HepG2 (cell line): Measurements from ENCODE around the gene C18orf54.

Source experiments
- CREM ChIP-seq, 2 experiments: sonication (generic) in 1 of 2; formaldehyde crosslinking in 1 of 2; IDR thresholded peaks; 2 replicates each; pipeline versions ENCODE4 v1.4.0 to v1.6.1; 2016 to 2020; ENCODE audit warnings: antibody characterized with exemption in 1 of 2, mild to moderate bottlenecking in 1 of 2, missing genetic modification reagents in 1 of 2
- HMGA1 ChIP-seq: sonication (generic); formaldehyde crosslinking; conservative IDR thresholded peaks from 2 replicates; pipeline ENCODE4 v1.4.0; 2020; ENCODE audit warnings: missing genetic modification reagents
- RBAK ChIP-seq: sonication (generic); formaldehyde crosslinking; IDR thresholded peaks from 2 replicates; pipeline ENCODE4 v1.5.1; 2020; ENCODE audit warnings: mild to moderate bottlenecking, missing genetic modification reagents
- SMC3 ChIP-seq: IDR thresholded peaks from 2 replicates; pipeline ENCODE4 v1.6.1; 2011; ENCODE audit warnings: low read length, improper control_type of control experiment
- YY1 ChIP-seq: IDR thresholded peaks from 2 replicates; pipeline ENCODE4 v1.6.1; 2011; ENCODE audit warnings: low read length, low read depth, moderate library complexity, mild to moderate bottlenecking; ENCODE audit not compliant: insufficient read depth, insufficient replicate concordance
- ZKSCAN8 ChIP-seq: IDR thresholded peaks from 2 replicates; pipeline ENCODE4 v1.6.1; 2016; ENCODE audit warnings: borderline replicate concordance, missing genetic modification reagents, missing compliant biosample characterization
- ZNF124 ChIP-seq: sonication (generic); formaldehyde crosslinking; IDR thresholded peaks from 2 replicates; pipeline ENCODE4 v1.4.0; 2020; ENCODE audit warnings: missing genetic modification reagents
- ZNF446 ChIP-seq: sonication (generic); formaldehyde crosslinking; IDR thresholded peaks from 2 replicates; pipeline ENCODE4 v1.5.0; 2020; ENCODE audit warnings: mild to moderate bottlenecking, missing genetic modification reagents
- ZNF660 ChIP-seq: sonication (generic); formaldehyde crosslinking; IDR thresholded peaks from 2 replicates; pipeline ENCODE4 v1.5.1; 2020; ENCODE audit warnings: mild to moderate bottlenecking, low read depth, missing genetic modification reagents, borderline replicate concordance
- TF ChIP-seq, protein P1 (sequence below): sonication (generic); formaldehyde crosslinking; IDR thresholded peaks from 2 replicates; pipeline ENCODE4 v1.5.0; 2020; ENCODE audit warnings: missing genetic modification reagents
- TF ChIP-seq, protein P2 (sequence below): sonication (generic); formaldehyde crosslinking; IDR thresholded peaks from 2 replicates; pipeline ENCODE4 v1.5.0; 2020; ENCODE audit warnings: mild to moderate bottlenecking, missing genetic modification reagents, moderate library complexity

DNA sequence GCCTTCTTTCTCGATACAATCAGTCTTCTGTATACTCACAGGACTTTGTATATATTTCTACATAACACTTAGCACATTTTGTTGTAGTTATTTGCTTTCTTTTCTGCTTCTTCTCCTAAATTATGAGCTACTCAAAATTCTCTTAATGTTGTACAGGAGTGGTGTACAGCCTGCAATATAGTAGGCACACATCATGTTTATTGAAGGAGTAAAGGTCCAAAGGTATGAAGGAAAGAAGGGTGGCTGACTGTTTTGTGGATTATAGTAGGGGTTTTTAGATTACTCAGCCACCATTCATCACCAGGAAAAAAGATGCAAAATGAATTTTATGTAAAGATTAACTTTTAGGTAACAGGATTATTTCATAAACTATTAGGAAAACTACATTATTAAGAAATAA is 54.1 kb downstream of the C18orf54 start:
- TF ChIP-seq SMC3 (no peak), HMGA1 (no peak), YY1 (no peak), ZNF660 (CRISPR knock-in tag) (no peak), CREM (IDR thresholded peaks at IDR 0.05) (no peak), CREM (CRISPR knock-in tag; IDR thresholded peaks at IDR 0.05) (no peak), ZNF446 (CRISPR knock-in tag) (no peak), ZNF124 (CRISPR knock-in tag) (no peak), ZKSCAN8 (no peak), RBAK (CRISPR knock-in tag) (no peak)
- TF ChIP-seq, protein P1, sequence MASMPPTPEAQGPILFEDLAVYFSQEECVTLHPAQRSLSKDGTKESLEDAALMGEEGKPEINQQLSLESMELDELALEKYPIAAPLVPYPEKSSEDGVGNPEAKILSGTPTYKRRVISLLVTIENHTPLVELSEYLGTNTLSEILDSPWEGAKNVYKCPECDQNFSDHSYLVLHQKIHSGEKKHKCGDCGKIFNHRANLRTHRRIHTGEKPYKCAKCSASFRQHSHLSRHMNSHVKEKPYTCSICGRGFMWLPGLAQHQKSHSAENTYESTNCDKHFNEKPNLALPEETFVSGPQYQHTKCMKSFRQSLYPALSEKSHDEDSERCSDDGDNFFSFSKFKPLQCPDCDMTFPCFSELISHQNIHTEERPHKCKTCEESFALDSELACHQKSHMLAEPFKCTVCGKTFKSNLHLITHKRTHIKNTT (CRISPR knock-in tag) = no peak
- TF ChIP-seq, protein P2, sequence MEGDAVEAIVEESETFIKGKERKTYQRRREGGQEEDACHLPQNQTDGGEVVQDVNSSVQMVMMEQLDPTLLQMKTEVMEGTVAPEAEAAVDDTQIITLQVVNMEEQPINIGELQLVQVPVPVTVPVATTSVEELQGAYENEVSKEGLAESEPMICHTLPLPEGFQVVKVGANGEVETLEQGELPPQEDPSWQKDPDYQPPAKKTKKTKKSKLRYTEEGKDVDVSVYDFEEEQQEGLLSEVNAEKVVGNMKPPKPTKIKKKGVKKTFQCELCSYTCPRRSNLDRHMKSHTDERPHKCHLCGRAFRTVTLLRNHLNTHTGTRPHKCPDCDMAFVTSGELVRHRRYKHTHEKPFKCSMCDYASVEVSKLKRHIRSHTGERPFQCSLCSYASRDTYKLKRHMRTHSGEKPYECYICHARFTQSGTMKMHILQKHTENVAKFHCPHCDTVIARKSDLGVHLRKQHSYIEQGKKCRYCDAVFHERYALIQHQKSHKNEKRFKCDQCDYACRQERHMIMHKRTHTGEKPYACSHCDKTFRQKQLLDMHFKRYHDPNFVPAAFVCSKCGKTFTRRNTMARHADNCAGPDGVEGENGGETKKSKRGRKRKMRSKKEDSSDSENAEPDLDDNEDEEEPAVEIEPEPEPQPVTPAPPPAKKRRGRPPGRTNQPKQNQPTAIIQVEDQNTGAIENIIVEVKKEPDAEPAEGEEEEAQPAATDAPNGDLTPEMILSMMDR (CRISPR knock-in tag) = no peak
